Activated CD8-positive, alpha-beta T cell treated with anti-CD3 and anti-CD28 coated beads for 36 hours (primary cell): Measurements from ENCODE around the gene FLNA. TPM values are rescaled to one million over a fixed set of nuclear protein-coding genes. Genes with fewer than 3 reads are reported as not detected.

Experiments used
- ATAC-seq: fragments of 200-7000 bp; cut with Tn5 transposase; one replicate; pipeline ENCODE4 v1.10.0; 2021; ENCODE audit warnings: mild to moderate bottlenecking, moderate library complexity
- CTCF ChIA-PET: fragments of 350-600 bp; sonication (Branson Sonifier 250); formaldehyde crosslinking; loops from one replicate; lab custom pipeline; 2021; ENCODE audit warnings: antibody characterized with exemption; lab: Charles Lee
- POLR2A ChIA-PET: fragments of 350-600 bp; sonication (Branson Sonifier 250); formaldehyde crosslinking; loops from one replicate; lab custom pipeline; 2021; ENCODE audit warnings: antibody characterized with exemption; lab: Charles Lee
- DNase-seq: peaks from one replicate; pipeline ENCODE4 v3.0.0-alpha.2; 2020
- H3K27ac Mint-ChIP-seq: one replicate; pipeline ENCODE4 v1.8.0; 2021; ENCODE audit warnings: mild to moderate bottlenecking, mixed read lengths
- H3K27me3 Mint-ChIP-seq: one replicate; pipeline ENCODE4 v1.8.0; 2021; ENCODE audit warnings: mixed read lengths
- H3K36me3 Mint-ChIP-seq: one replicate; pipeline ENCODE4 v1.8.0; 2021; ENCODE audit warnings: low read depth, mixed read lengths
- H3K4me1 Mint-ChIP-seq: one replicate; pipeline ENCODE4 v1.8.0; 2021; ENCODE audit warnings: low read depth, mixed read lengths
- H3K4me3 Mint-ChIP-seq: one replicate; pipeline ENCODE4 v1.8.0; 2021; ENCODE audit warnings: mild to moderate bottlenecking, moderate library complexity, mixed read lengths
- H3K9me3 Mint-ChIP-seq: one replicate; pipeline ENCODE4 v1.8.0; 2021; ENCODE audit warnings: mixed read lengths
- intact Hi-C: fragments of 100-400 bp; cut with micrococcal nuclease; formaldehyde crosslinking; loops from one replicate; pipeline ENCODE4 v1.10.0; 2022
- total RNA-seq, 2 experiments: library from RNA; stranded (reverse); gene quantifications; one replicate each; pipeline ENCODE4 v1.2.3, GENCODE V29; 2021
- TF ChIP-seq, protein P1 (sequence below): fragments of 200-600 bp; IDR thresholded peaks from one replicate; pipeline ENCODE4 v1.8.0; 2022; ENCODE audit warnings: antibody characterized with exemption, mild to moderate bottlenecking

The FLNA gene
- total RNA-seq, 2 experiments from 2014 or later = 1,057 to 1,091 TPM

DNA sequence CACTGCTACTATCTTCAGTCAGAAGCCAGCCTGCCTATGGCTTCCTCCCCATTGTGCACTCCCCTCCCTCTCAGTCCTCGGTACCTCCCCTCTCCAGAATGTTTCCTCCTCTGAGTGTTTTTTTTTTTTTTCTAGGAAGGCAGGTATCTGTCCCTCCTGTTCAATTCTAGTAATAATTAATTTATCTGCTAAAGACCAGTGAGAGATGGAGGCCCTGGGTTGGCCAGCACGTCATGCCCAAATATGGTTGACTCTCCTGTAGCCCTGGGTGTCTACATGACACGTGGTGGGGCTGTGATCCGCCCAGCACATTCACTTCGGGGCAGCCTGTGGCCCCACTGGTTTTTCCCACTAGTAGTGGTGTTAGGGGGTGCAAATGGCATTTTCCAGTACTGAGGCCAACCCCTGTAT is 1.8 kb downstream of the FLNA start:
- Mint-ChIP-seq H3K4me3 (peak overlapping the region; percentile 76), H3K27me3 (no peaks in the 10 kb centered on the region), H3K27ac (peak overlapping the region; percentile 80), H3K9me3 (no peaks in the 10 kb centered on the region), H3K4me1 (peaks cover 27% of the 10 kb centered on the region), H3K36me3 (peaks cover 19% of the 10 kb centered on the region)
- peak; percentile 75 for DNase-seq
- ChIA-PET CTCF (interaction anchor here (1.1 to 1.8 kb wide), 6 partner anchors 9 to 167 kb away, joined by 4 to 11 read pairs (median 5); partner anchors contain the start of genes RPL10 and SLC10A3), POLR2A (interaction anchor here (1.1 to 1.9 kb wide), 5 partner anchors 9 to 170 kb away, joined by 3 to 7 read pairs (median 3); partner anchors contain the start of gene RPL10)
- TF ChIP-seq, protein P1, sequence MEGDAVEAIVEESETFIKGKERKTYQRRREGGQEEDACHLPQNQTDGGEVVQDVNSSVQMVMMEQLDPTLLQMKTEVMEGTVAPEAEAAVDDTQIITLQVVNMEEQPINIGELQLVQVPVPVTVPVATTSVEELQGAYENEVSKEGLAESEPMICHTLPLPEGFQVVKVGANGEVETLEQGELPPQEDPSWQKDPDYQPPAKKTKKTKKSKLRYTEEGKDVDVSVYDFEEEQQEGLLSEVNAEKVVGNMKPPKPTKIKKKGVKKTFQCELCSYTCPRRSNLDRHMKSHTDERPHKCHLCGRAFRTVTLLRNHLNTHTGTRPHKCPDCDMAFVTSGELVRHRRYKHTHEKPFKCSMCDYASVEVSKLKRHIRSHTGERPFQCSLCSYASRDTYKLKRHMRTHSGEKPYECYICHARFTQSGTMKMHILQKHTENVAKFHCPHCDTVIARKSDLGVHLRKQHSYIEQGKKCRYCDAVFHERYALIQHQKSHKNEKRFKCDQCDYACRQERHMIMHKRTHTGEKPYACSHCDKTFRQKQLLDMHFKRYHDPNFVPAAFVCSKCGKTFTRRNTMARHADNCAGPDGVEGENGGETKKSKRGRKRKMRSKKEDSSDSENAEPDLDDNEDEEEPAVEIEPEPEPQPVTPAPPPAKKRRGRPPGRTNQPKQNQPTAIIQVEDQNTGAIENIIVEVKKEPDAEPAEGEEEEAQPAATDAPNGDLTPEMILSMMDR = no peak
- ATAC-seq = peak; percentile 24
- intact Hi-C loops = no loop called here

DNA sequence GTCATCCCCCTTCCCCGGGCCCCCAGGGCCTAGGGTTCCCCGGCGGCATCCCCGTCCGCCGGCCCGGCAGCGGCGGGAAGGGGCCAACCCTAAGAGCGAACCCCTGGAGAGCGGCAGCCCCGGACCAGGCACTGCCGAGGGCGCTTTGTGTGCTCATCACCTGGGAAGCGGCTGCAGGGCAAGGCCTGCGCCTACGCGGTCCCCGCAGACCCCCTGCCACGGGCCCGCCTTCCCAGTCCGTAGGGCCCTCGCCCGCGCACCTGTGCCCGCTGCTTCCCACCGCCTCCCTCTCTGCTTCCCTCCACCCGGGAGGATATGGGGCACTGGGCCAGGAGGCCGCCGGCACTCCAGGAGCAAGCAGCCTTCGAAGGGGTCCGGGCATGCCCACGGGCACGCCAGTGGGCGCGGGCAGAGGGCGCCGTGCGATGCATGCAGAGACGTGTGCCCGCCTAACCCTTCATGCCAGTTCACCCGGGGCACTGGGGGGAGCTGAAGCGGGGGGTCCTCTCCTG is 2.6 kb downstream of the FLNA start:
- peaks cover 25% of the 10 kb centered on the region for H3K4me1 Mint-ChIP-seq
- no peak for ATAC-seq
- POLR2A ChIA-PET = interaction anchor here (0.6 kb wide), 1 partner anchor 28 kb away, joined by 3 read pairs; no protein-coding TSS in a partner anchor
- no peaks in the 10 kb centered on the region for H3K27me3 Mint-ChIP-seq
- CTCF ChIA-PET = no interaction called here
- H3K36me3 Mint-ChIP-seq = peaks cover 25% of the 10 kb centered on the region
- DNase-seq = no peak
- H3K27ac Mint-ChIP-seq = no peak overlapping the region
- peak overlapping the region; percentile 76 for H3K4me3 Mint-ChIP-seq
- intact Hi-C loops = no loop called here
- TF ChIP-seq, protein P1 = no peak
- no peaks in the 10 kb centered on the region for H3K9me3 Mint-ChIP-seq

DNA sequence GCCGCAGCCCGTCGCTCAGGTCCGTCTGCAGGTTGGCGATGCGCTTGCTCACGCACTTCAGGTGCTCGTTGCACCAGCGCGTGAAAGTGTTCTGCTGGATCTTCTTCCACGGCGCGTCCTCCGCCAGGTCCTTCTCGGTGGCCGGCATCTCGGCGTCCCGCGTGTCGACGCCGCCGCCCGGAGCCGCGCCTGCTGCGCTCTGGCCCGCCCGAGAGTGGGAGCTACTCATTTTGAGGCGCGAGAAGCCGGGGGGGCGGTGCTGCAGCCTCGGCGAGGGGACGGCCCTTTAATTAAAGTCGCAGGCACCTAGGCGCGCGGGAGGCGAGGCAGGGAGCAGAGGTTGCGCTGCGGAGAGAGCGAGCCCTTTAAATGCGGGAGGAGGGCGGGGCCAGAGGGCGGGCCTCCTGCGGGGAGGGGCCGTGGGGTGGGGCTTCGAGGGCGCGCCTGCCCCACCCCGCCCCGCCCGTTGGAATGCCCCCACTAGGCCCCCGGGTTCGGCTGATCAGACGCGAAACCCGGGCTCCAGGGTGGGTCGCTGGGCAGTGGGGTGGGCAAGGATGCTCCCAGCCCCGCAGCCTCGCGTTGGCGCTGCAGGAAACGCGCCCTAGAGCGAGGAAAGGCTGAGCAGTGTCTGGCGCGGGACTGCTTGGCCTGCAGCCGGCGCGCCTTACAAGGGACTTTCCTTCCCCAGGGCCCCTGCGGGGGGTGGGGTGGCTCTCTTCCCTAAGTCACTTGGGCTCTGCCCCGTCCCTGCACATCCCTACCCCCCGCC is 3.2 kb downstream of the FLNA start:
- CTCF ChIA-PET = no interaction called here
- H3K4me1 Mint-ChIP-seq = peaks cover 25% of the 10 kb centered on the region
- DNase-seq = peak; percentile 95

DNA sequence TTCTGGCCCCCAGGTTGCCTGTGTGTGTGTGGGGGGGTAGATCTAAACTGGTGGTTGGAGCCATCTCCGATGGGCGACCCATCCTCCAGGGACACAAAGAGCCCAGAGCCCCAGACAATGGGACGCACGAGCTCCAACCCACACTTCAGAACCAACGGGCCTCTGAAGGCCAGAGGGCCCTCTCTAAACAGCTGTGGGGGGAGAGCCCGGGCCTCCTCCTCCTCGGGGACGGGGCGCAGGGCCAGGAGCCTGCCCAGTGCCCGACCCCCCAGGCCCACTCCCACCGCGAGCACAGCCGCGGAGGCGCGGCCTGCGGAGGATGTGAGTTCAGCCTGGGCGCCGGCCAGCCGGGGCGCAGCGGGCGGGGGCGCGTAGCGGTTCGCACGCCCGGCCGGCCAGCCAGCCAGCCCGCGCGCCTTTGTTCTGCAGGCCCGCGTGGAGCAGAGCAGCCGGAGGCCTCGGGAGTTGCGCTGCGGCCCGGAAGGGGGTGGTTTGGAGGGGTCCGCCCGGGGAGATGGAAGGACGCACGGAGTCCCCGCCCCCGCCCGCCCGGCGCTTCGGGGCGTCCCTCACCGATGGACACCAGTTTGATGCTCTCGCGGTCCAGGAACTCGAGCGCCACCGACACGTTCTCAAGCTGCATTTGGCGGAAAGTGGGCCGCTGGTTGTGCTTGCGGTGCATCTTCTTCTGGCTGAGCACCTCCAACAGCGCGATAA is 4.0 kb downstream of the FLNA start:
- no peak for DNase-seq
- Mint-ChIP-seq H3K27me3 (no peaks in the 10 kb centered on the region), H3K4me3 (peak overlapping the region; percentile 96), H3K36me3 (peaks cover 35% of the 10 kb centered on the region), H3K4me1 (peaks cover 25% of the 10 kb centered on the region), H3K27ac (peak overlapping the region; percentile 90), H3K9me3 (no peaks in the 10 kb centered on the region)
- intact Hi-C loops = no loop called here
- ChIA-PET CTCF (no interaction called here), POLR2A (interaction anchor here (0.5 to 1.3 kb wide), 4 partner anchors 9 to 44 kb away, joined by 3 to 6 read pairs (median 3); partner anchors contain the start of gene EMD)
- TF ChIP-seq, protein P1 = no peak
- no peak for ATAC-seq

More for the DNA sequence above, 3.2 kb downstream of the FLNA start:
- peak; percentile 55 for ATAC-seq
- peak overlapping the region; percentile 96 for H3K4me3 Mint-ChIP-seq
- TF ChIP-seq, protein P1 = no peak
- peaks cover 31% of the 10 kb centered on the region for H3K36me3 Mint-ChIP-seq
- H3K27me3 Mint-ChIP-seq = no peaks in the 10 kb centered on the region
- H3K9me3 Mint-ChIP-seq = no peaks in the 10 kb centered on the region
- peak overlapping the region; percentile 80 for H3K27ac Mint-ChIP-seq
- POLR2A ChIA-PET = interaction anchor here (0.6 to 1.3 kb wide), 3 partner anchors 28 to 45 kb away, joined by 3 to 6 read pairs (median 3); no protein-coding TSS in a partner anchor
- intact Hi-C loops = no loop called here
